ENCODE data around the gene NAA38.

- TF ChIP-seq POLR2A (IDR thresholded peaks at IDR 0.05; ENCODE audit: low read depth, low read length) (peak; percentile 78), POLR2AphosphoS5 (IDR thresholded peaks at IDR 0.05; ENCODE audit: low read depth, low read length) (peak; percentile 51), SPI1 (IDR thresholded peaks at IDR 0.05; ENCODE audit: low read depth, low read length) (peak; percentile 93), POU2F2 (IDR thresholded peaks at IDR 0.05; ENCODE audit: low read depth, low read length) (peak; percentile 18; the same call in 1 of the 2 replicates), TAF1 (IDR thresholded peaks at IDR 0.05; ENCODE audit: low read depth, low read length) (peak; percentile 88)
Measured at GRCh38 chr17:7842380-7843256, 14.7 kb downstream of the NAA38 start.
